Naive thymus-derived CD8-positive, alpha-beta T cell (primary cell): ENCODE data around the gene PDCD6IP. TPM values are rescaled to one million over a fixed set of nuclear protein-coding genes. Genes with fewer than 3 reads are reported as not detected.
"Not testable (repeated sequence)": the region's sequence is repeated elsewhere in the genome, so short reads cannot be mapped to it uniquely, and the experiment has no call there.

Source experiments
- ATAC-seq, 2 donors: fragments of 150-1000 bp; cut with Tn5 transposase in 1 of 2; sonication (Bioruptor Pico), chemical (Tn5 transposase) in 1 of 2; 1 replicate in 1 of 2; 2 replicates in 1 of 2; pipeline ENCODE4 v1.10.0; 2021; ENCODE audit warnings: mild to moderate bottlenecking in 2 of 2, moderate library complexity in 2 of 2
- POLR2A ChIA-PET: fragments of 350-600 bp; sonication (Branson Sonifier 250); formaldehyde crosslinking; loops from one replicate; lab custom pipeline; 2021; ENCODE audit warnings: antibody characterized with exemption; lab: Charles Lee
- DNase-seq, 10 donors: peaks; one replicate each; pipeline versions ENCODE4 v3.0.0 to v3.0.0-alpha.2; 2020 to 2022
- H3K27ac Mint-ChIP-seq, 10 donors: one replicate each; pipeline ENCODE4 v1.8.0; 2020 to 2022; ENCODE audit warnings: mild to moderate bottlenecking in 10 of 10, mixed read lengths in 10 of 10, moderate library complexity in 4 of 10, inconsistent platforms in 1 of 10
- H3K27me3 Mint-ChIP-seq, 5 donors: one replicate each; pipeline ENCODE4 v1.8.0; 2021 to 2022; ENCODE audit warnings: mixed read lengths in 5 of 5
- H3K36me3 Mint-ChIP-seq, 3 donors: one replicate each; pipeline ENCODE4 v1.8.0; 2020 to 2022; ENCODE audit warnings: mixed read lengths in 3 of 3, mild to moderate bottlenecking in 2 of 3, inconsistent platforms in 1 of 3
- H3K4me1 Mint-ChIP-seq, 4 donors: one replicate each; pipeline ENCODE4 v1.8.0; 2021 to 2022; ENCODE audit warnings: mixed read lengths in 4 of 4
- H3K4me3 Mint-ChIP-seq, 10 donors: one replicate each; pipeline ENCODE4 v1.8.0; 2020 to 2022; ENCODE audit warnings: mild to moderate bottlenecking in 10 of 10, mixed read lengths in 10 of 10, moderate library complexity in 6 of 10, inconsistent platforms in 1 of 10
- H3K9me3 Mint-ChIP-seq, 9 donors: one replicate each; pipeline ENCODE4 v1.8.0; 2020 to 2022; ENCODE audit warnings: mixed read lengths in 9 of 9, mild to moderate bottlenecking in 3 of 9, inconsistent platforms in 1 of 9, moderate library complexity in 1 of 9
- polyA plus RNA-seq, 3 donors: library from polyadenylated mRNA; unstranded; fragments of 300-500 nt; fragmentation: Illumina TruSeq; gene quantifications; one replicate each; pipeline ENCODE4 v1.2.3, GENCODE V29; 2021
- total RNA-seq, 8 experiments: library from RNA in 2 of 8; stranded (reverse) in 2 of 8; gene quantifications; one replicate each; pipeline ENCODE4 v1.2.3 and lab custom pipeline; 2021 to 2026

Gene PDCD6IP, protein sequence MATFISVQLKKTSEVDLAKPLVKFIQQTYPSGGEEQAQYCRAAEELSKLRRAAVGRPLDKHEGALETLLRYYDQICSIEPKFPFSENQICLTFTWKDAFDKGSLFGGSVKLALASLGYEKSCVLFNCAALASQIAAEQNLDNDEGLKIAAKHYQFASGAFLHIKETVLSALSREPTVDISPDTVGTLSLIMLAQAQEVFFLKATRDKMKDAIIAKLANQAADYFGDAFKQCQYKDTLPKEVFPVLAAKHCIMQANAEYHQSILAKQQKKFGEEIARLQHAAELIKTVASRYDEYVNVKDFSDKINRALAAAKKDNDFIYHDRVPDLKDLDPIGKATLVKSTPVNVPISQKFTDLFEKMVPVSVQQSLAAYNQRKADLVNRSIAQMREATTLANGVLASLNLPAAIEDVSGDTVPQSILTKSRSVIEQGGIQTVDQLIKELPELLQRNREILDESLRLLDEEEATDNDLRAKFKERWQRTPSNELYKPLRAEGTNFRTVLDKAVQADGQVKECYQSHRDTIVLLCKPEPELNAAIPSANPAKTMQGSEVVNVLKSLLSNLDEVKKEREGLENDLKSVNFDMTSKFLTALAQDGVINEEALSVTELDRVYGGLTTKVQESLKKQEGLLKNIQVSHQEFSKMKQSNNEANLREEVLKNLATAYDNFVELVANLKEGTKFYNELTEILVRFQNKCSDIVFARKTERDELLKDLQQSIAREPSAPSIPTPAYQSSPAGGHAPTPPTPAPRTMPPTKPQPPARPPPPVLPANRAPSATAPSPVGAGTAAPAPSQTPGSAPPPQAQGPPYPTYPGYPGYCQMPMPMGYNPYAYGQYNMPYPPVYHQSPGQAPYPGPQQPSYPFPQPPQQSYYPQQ
- total RNA-seq, result 100 to 1,000 TPM; 211 to 216 TPM
- 10 to 100 TPM; 56.9 to 61.7 (median 59.0) TPM for polyA plus RNA-seq
- 109 to 175 (median 147) reads per million in 6 experiments for total RNA-seq (lab: John Stamatoyannopoulos, UW)

GRCh38 chr3:33798418-33799201 is at the start of gene PDCD6IP:
Gene PDCD6IP, plus strand, starts transcription at chr3:33798630. Its CDS starts 99 bp downstream, at chr3:33798729.
- Mint-ChIP-seq H3K4me3 (peak within 1 kb of the TSS; percentile 91 to 100 (median 98)), H3K27me3 (no peaks in the 10 kb centered on the region), H3K36me3 (peaks cover 0 to 21% (median 4%) of the 10 kb centered on the region in 3 donors), H3K9me3 (no peaks in the 10 kb centered on the region), H3K27ac (peak within 1 kb of the TSS; percentile 94 to 99 (median 98)), H3K4me1 (peaks cover 24 to 61% (median 51%) of the 10 kb centered on the region in 4 donors)
- ATAC-seq (peak; percentile 80 to 83), DNase-seq (peak; percentile 77 to 95 (median 86))
- POLR2A ChIA-PET, result interaction anchor here (0.7 to 3.5 kb wide), 10 partner anchors 9 to 1114 kb away, joined by 3 to 22 read pairs (median 6); partner anchors contain the start of genes CNOT10 and UBP1

DNA sequence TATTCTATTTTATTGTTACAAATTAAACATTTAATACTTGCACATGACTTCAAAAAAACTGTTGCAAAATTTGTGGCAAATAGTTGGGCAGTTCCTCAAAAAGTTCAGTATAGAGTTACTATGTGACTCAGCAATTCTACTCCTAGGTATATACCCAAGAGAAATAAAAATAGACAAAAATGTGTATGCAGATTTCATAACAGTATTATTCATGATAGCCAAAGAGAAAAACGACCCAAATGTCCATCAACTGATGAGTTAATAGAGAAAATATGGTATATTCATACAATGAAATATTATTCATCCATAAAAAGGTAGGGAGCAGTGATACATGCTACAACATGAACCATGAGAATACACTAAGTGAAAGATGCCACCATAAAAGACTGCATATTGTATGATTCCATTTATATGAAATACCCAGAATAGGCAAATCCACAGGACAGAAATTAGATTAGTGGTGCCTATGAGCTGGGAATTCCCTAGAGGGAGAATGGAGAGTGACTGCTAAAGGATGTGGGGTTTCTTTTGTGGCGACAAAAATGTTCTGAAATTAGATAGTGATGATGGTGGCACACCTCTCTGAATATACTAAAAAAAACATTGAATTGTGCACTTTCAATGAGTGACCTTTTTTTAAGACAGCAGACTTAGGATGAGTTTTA is 48.8 kb upstream of the PDCD6IP start:
- no peak overlapping the region for H3K27ac Mint-ChIP-seq
- H3K9me3 Mint-ChIP-seq, result peaks cover 0 to 11% (median 5%) of the 10 kb centered on the region in 9 donors
- ATAC-seq (no peak), DNase-seq (no peak)
- H3K36me3 Mint-ChIP-seq, result peaks cover 0 to 8% (median 6%) of the 10 kb centered on the region in 3 donors
- H3K4me1 Mint-ChIP-seq, result no peaks in the 10 kb centered on the region
- no peak overlapping the region for H3K4me3 Mint-ChIP-seq
- peaks cover 0 to 9% (median 2%) of the 10 kb centered on the region in 5 donors for H3K27me3 Mint-ChIP-seq
- POLR2A ChIA-PET, result no interaction called here

GRCh38 chr3:33750211-33750548 is 48.2 kb upstream of the PDCD6IP start:
- H3K4me1 Mint-ChIP-seq, result no peaks in the 10 kb centered on the region
- H3K9me3 Mint-ChIP-seq, result peaks cover 0 to 16% (median 10%) of the 10 kb centered on the region in 9 donors
- H3K4me3 Mint-ChIP-seq, result no peak overlapping the region
- ATAC-seq (no peak), DNase-seq (no peak)
- no peak overlapping the region for H3K27ac Mint-ChIP-seq
- POLR2A ChIA-PET, result no interaction called here
- H3K36me3 Mint-ChIP-seq, result peaks cover 0 to 14% (median 6%) of the 10 kb centered on the region in 3 donors
- H3K27me3 Mint-ChIP-seq, result peaks cover 0 to 8% (median under 1%) of the 10 kb centered on the region in 5 donors

GRCh38 chr3:33751336-33751735 is 47.1 kb upstream of the PDCD6IP start:
- POLR2A ChIA-PET, result no interaction called here
- peaks cover 0 to 17% (median 10%) of the 10 kb centered on the region in 9 donors for H3K9me3 Mint-ChIP-seq
- H3K27ac Mint-ChIP-seq, result no peak overlapping the region
- peaks cover 0 to 7% (median 0%) of the 10 kb centered on the region in 5 donors for H3K27me3 Mint-ChIP-seq
- ATAC-seq (no peak), DNase-seq (no peak)
- peaks cover 0 to 14% (median 6%) of the 10 kb centered on the region in 3 donors for H3K36me3 Mint-ChIP-seq
- H3K4me3 Mint-ChIP-seq, result no peak overlapping the region
- H3K4me1 Mint-ChIP-seq, result no peaks in the 10 kb centered on the region

- H3K36me3 Mint-ChIP-seq, result peaks cover 0 to 14% (median 6%) of the 10 kb centered on the region in 3 donors
- H3K9me3 Mint-ChIP-seq, result peaks cover 0 to 21% (median 11%) of the 10 kb centered on the region in 9 donors
- H3K27me3 Mint-ChIP-seq, POLR2A ChIA-PET, H3K4me3 Mint-ChIP-seq, ATAC-seq, DNase-seq, H3K4me1 Mint-ChIP-seq: not testable (repeated sequence)
- peak overlapping the region in 1 of 10 donors; percentile 29 for H3K27ac Mint-ChIP-seq
Observed at GRCh38 chr3:33754391-33754790, 44.0 kb upstream of the PDCD6IP start.

GRCh38 chr3:33758281-33758680 is 40.1 kb upstream of the PDCD6IP start:
- POLR2A ChIA-PET, result no interaction called here
- H3K27me3 Mint-ChIP-seq, result peaks cover 2 to 5% (median 3%) of the 10 kb centered on the region in 5 donors
- no peak overlapping the region for H3K27ac Mint-ChIP-seq
- no peak for DNase-seq
- ATAC-seq, result no peak
- H3K4me3 Mint-ChIP-seq, result no peak overlapping the region
- peaks cover 0 to 14% (median 6%) of the 10 kb centered on the region in 3 donors for H3K36me3 Mint-ChIP-seq
- peaks cover 0 to 21% (median 11%) of the 10 kb centered on the region in 9 donors for H3K9me3 Mint-ChIP-seq
- H3K4me1 Mint-ChIP-seq, result no peaks in the 10 kb centered on the region

- no peak for DNase-seq
- Mint-ChIP-seq H3K4me1 (no peaks in the 10 kb centered on the region), H3K27me3 (peaks cover 3 to 10% (median 4%) of the 10 kb centered on the region in 5 donors), H3K27ac (no peak overlapping the region), H3K9me3 (peaks cover 0 to 19% (median 10%) of the 10 kb centered on the region in 9 donors), H3K36me3 (peaks cover 0 to 14% (median 6%) of the 10 kb centered on the region in 3 donors), H3K4me3 (no peak overlapping the region)
- no peak for ATAC-seq
- POLR2A ChIA-PET, result no interaction called here
Observed at GRCh38 chr3:33758864-33759263, 39.6 kb upstream of the PDCD6IP start.

GRCh38 chr3:33768578-33769330 is 29.7 kb upstream of the PDCD6IP start:
- Mint-ChIP-seq H3K9me3 (no peaks in the 10 kb centered on the region), H3K27ac (peak overlapping the region in 1 of 10 donors; percentile 70), H3K4me3 (no peak overlapping the region), H3K27me3 (peaks cover 0 to 4% (median 1%) of the 10 kb centered on the region in 5 donors), H3K36me3 (no peaks in the 10 kb centered on the region), H3K4me1 (no peaks in the 10 kb centered on the region)
- DNase-seq (no peak), ATAC-seq (no peak)
- POLR2A ChIA-PET, result no interaction called here

DNA sequence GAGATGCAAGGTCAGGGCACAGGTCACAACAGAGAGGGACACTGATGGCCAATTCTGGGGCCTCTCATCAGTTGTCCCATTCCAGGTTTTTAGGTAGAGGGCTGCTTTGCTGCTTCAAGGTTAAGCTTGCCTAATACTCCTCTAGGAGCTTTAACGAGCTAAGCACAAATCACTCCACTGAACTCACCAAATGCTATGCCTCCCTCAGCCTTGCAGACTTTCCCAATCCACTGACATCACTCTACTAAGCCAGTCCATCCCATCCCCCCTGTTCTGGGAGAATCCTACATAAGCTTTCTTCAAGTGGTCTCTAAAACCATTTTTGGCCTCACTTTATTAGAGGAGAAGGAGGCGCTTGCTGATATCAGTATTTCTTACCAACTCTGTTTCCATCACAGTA is 24.8 kb upstream of the PDCD6IP start:
- no peak overlapping the region for H3K4me3 Mint-ChIP-seq
- H3K27ac Mint-ChIP-seq, result no peak overlapping the region
- no peaks in the 10 kb centered on the region for H3K9me3 Mint-ChIP-seq
- no peak for DNase-seq
- no peak for ATAC-seq
- no peaks in the 10 kb centered on the region for H3K36me3 Mint-ChIP-seq
- peaks cover 0 to 1% (median 0%) of the 10 kb centered on the region in 5 donors for H3K27me3 Mint-ChIP-seq
- H3K4me1 Mint-ChIP-seq, result no peaks in the 10 kb centered on the region
- POLR2A ChIA-PET, result no interaction called here

DNA sequence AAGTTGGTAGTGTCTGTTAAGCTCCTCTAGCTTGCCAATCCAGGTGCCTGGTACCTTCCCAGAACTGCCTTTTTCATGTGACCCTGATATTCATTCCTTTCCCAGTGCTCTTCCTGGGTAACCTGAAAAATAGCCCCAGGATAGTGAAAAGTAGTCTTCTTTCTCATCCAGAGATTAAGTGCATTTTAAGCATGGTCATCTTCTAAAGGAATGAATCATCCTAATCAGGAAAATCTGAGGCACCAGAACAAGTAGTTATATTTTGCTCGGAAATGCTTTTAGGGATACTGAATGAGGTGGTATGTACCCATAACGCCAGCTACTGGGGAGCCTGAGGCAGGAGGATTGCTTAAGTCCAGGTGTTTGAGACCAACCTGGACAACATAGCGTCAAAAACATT is 23.1 kb upstream of the PDCD6IP start:
- no peak overlapping the region for H3K27ac Mint-ChIP-seq
- peaks cover 0 to 1% (median 0%) of the 10 kb centered on the region in 5 donors for H3K27me3 Mint-ChIP-seq
- H3K4me1 Mint-ChIP-seq, result no peaks in the 10 kb centered on the region
- POLR2A ChIA-PET, result no interaction called here
- no peaks in the 10 kb centered on the region for H3K36me3 Mint-ChIP-seq
- no peak for DNase-seq
- H3K4me3 Mint-ChIP-seq, result no peak overlapping the region
- ATAC-seq, result no peak
- H3K9me3 Mint-ChIP-seq, result no peaks in the 10 kb centered on the region

DNA sequence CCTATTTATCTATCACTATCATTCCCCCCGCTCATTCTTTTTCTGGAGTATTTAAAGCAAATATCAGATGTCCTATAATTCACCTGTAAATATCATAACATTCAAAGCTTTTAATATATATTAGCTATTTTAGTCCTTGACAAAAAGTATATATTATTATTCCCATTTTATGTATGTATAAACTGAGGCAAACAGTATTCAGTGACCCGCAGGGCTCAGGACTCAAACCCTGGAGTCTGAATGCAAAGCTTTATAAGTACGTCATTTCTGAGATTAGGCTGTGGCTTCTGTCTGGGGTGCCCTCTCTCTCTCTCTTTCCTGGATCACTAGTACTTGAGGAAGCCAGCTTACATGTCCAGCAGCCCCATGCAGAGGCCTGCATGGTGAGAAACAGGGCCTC is 20.4 kb upstream of the PDCD6IP start:
- POLR2A ChIA-PET, result no interaction called here
- Mint-ChIP-seq H3K4me1 (no peaks in the 10 kb centered on the region), H3K9me3 (no peaks in the 10 kb centered on the region), H3K4me3 (no peak overlapping the region), H3K36me3 (no peaks in the 10 kb centered on the region), H3K27ac (no peak overlapping the region), H3K27me3 (peaks cover 0 to 2% (median 0%) of the 10 kb centered on the region in 5 donors)
- DNase-seq, result no peak
- no peak for ATAC-seq
